Activated effector memory CD4-positive, alpha-beta T cell treated with anti-CD3 and anti-CD28 coated beads, Interleukin-2, amount 50 U/mL, for 16 hours (primary cell): ENCODE data around the gene CNIH1.

ENCODE experiments used
- DNase-seq: peaks from one replicate; pipeline ENCODE4 v3.0.0-alpha.2; 2020

The CNIH1 gene

GRCh38 chr14:54440873-54441868, at the start of gene CNIH1:
CNIH1 (minus strand) TSS chr14:54441374; CDS start chr14:54441327, 47 bp downstream.
- peak; percentile 98 for DNase-seq

- no peak for DNase-seq
These were observed 49.4 kb upstream of the CNIH1 start for GRCh38 chr14:54490445-54491175.

- DNase-seq: no peak
These were observed 48.7 kb upstream of the CNIH1 start for GRCh38 chr14:54489731-54490444.

GRCh38 chr14:54489318-54489683, 48.1 kb upstream of the CNIH1 start:
- no peak for DNase-seq

GRCh38 chr14:54488646-54489317, 47.6 kb upstream of the CNIH1 start, which contains the start of gene GMFB:
GMFB (minus strand) TSS chr14:54488980; CDS start chr14:54488927, 53 bp downstream.
- peak; percentile 96 for DNase-seq

- DNase-seq: no peak
These were observed 47.1 kb upstream of the CNIH1 start for GRCh38 chr14:54488318-54488645.

GRCh38 chr14:54487771-54488170, 46.6 kb upstream of the CNIH1 start:
- no peak for DNase-seq

GRCh38 chr14:54486685-54487084, 45.5 kb upstream of the CNIH1 start:
- DNase-seq: no peak

- DNase-seq: no peak
These were observed 42.7 kb upstream of the CNIH1 start for GRCh38 chr14:54483846-54484245.

GRCh38 chr14:54483073-54483745, 42.0 kb upstream of the CNIH1 start:
- DNase-seq: no peak

- no peak for DNase-seq
These were observed 40.5 kb upstream of the CNIH1 start for GRCh38 chr14:54481695-54482094.

- DNase-seq: no peak
These were observed 39.8 kb upstream of the CNIH1 start for GRCh38 chr14:54480830-54481562.

GRCh38 chr14:54478636-54479215, 37.6 kb upstream of the CNIH1 start:
- DNase-seq: no peak

GRCh38 chr14:54475911-54476310, 34.7 kb upstream of the CNIH1 start:
- no peak for DNase-seq

GRCh38 chr14:54475187-54475899, 34.2 kb upstream of the CNIH1 start:
- no peak for DNase-seq

- no peak for DNase-seq
These were observed 33.1 kb upstream of the CNIH1 start for GRCh38 chr14:54474232-54474793.

GRCh38 chr14:54472315-54472714, 31.1 kb upstream of the CNIH1 start:
- DNase-seq: no peak

- no peak for DNase-seq
These were observed 30.5 kb upstream of the CNIH1 start for GRCh38 chr14:54471641-54472040.

- no peak for DNase-seq
These were observed 29.5 kb upstream of the CNIH1 start for GRCh38 chr14:54470701-54471100.

GRCh38 chr14:54467280-54467679, 26.1 kb upstream of the CNIH1 start:
- no peak for DNase-seq
